AG04450 (cell line): ENCODE data around the gene MRPL41. TPM values are rescaled to one million over a fixed set of nuclear protein-coding genes. Genes with fewer than 3 reads are reported as not detected.

Source experiments
- CTCF ChIA-PET: fragments of 300-600, 350-600 bp; formaldehyde crosslinking; extraction: SDS; loops from one replicate; lab custom pipeline; 2022; ENCODE audit warnings: antibody characterized with exemption, inconsistent platforms; lab: Charles Lee
- POLR2A ChIA-PET: fragments of 350-600 bp; formaldehyde crosslinking; extraction: SDS; loops from one replicate; lab custom pipeline; 2021; ENCODE audit warnings: antibody characterized with exemption, inconsistent platforms; lab: Yijun Ruan, JAX
- DNase-seq: peaks from one replicate; pipeline ENCODE4 v3.0.0-alpha.2; 2011; ENCODE audit warnings: low read depth, low spot score
- H3K27ac ChIP-seq: one replicate; pipeline ENCODE4 v1.5.1; 2012; ENCODE audit warnings: low read depth, low read length, control low read depth
- H3K27me3 ChIP-seq: one replicate; pipeline ENCODE4 v1.6.0; 2012; ENCODE audit warnings: low read length; ENCODE audit not compliant: control insufficient read depth, insufficient read depth
- H3K4me3 ChIP-seq: 2 replicates; pipeline ENCODE4 v1.5.1; 2011; ENCODE audit warnings: mild to moderate bottlenecking, low read depth, low read length, control low read depth
- H3K9me3 ChIP-seq: 2 replicates; pipeline ENCODE4 v1.5.1; 2012; ENCODE audit warnings: low read length; ENCODE audit not compliant: control insufficient read depth, insufficient read depth
- polyA plus RNA-seq: library from polyadenylated mRNA; depleted of rRNA; stranded (reverse); fragments of >200 nt; gene quantifications from 2 replicates; pipeline ENCODE4 v1.2.3, GENCODE V29; 2011
- TF ChIP-seq, protein P1 (sequence below): IDR thresholded peaks from 2 replicates; pipeline ENCODE4 v1.5.1; 2011; ENCODE audit warnings: low read depth, low read length, control low read depth, inconsistent platforms

MRPL41 gene
- polyA plus RNA-seq, 1 experiment, result 12.3 TPM

GRCh38 chr9:137543237-137543963 lies 8.3 kb upstream of the MRPL41 start:
- TF ChIP-seq, protein P1, sequence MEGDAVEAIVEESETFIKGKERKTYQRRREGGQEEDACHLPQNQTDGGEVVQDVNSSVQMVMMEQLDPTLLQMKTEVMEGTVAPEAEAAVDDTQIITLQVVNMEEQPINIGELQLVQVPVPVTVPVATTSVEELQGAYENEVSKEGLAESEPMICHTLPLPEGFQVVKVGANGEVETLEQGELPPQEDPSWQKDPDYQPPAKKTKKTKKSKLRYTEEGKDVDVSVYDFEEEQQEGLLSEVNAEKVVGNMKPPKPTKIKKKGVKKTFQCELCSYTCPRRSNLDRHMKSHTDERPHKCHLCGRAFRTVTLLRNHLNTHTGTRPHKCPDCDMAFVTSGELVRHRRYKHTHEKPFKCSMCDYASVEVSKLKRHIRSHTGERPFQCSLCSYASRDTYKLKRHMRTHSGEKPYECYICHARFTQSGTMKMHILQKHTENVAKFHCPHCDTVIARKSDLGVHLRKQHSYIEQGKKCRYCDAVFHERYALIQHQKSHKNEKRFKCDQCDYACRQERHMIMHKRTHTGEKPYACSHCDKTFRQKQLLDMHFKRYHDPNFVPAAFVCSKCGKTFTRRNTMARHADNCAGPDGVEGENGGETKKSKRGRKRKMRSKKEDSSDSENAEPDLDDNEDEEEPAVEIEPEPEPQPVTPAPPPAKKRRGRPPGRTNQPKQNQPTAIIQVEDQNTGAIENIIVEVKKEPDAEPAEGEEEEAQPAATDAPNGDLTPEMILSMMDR, result no peak
- DNase-seq, result no peak
- Histone ChIP-seq H3K4me3 (no peak overlapping the region), H3K9me3 (peaks cover 6% of the 10 kb centered on the region; the same call in 1 of the 2 replicates), H3K27ac (no peak overlapping the region), H3K27me3 (peaks cover 4% of the 10 kb centered on the region)
- POLR2A ChIA-PET, result no interaction called here
- CTCF ChIA-PET, result interaction anchor here (1.4 kb wide), 1 partner anchor 9 kb away, joined by 3 read pairs; the partner anchor contains the start of gene MRPL41

DNA sequence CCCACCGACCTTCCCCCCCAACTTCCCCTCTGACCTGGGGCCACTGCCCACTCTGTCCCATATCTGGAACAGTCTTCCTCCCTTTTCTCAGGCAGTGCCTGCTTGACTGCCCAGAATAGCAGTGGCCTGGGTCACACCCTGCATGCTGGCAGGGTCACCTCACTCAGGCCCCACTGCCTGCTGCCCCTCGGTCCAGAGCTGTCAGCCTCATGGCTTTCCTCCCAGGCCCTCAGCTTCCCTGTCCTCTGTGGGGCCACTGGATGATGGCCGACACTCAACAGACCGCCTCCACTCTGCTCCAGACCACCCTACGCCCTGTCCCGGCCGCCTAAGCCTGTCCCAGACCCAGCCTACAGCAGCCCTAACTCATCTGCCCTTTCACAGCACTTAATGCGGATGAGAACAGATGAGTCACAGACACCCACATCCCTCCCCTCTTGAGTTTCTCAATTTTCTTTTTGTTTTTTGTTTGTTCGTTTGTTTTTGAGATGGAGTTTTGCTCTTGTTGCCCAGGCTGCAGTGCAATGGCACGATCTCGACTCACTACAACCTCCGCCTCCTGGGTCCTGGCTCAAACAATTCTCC lies 7.4 kb upstream of the MRPL41 start:
- ChIA-PET POLR2A (no interaction called here), CTCF (interaction anchor here (1.7 kb wide), 1 partner anchor 9 kb away, joined by 12 read pairs; no protein-coding TSS in a partner anchor)
- no peak for DNase-seq
- TF ChIP-seq, protein P1, result no peak
- Histone ChIP-seq H3K9me3 (peaks cover 6% of the 10 kb centered on the region; the same call in 1 of the 2 replicates), H3K4me3 (no peak overlapping the region), H3K27me3 (peaks cover 4% of the 10 kb centered on the region), H3K27ac (no peak overlapping the region)

- ChIA-PET POLR2A (no interaction called here), CTCF (interaction anchor here (0.6 to 1.7 kb wide), 3 partner anchors 10 to 74 kb away, joined by 3 to 12 read pairs (median 3); no protein-coding TSS in a partner anchor)
- Histone ChIP-seq H3K27ac (no peak overlapping the region), H3K27me3 (peaks cover 4% of the 10 kb centered on the region), H3K4me3 (no peak overlapping the region), H3K9me3 (peaks cover 6% of the 10 kb centered on the region; the same call in 1 of the 2 replicates)
- TF ChIP-seq, protein P1, result no peak
- DNase-seq, result no peak
These were observed 6.6 kb upstream of the MRPL41 start for GRCh38 chr9:137545123-137545522.

- DNase-seq, result no peak
- CTCF ChIA-PET, result interaction anchor here (1.1 kb wide), 1 partner anchor 13 kb away, joined by 3 read pairs; no protein-coding TSS in a partner anchor
- POLR2A ChIA-PET, result no interaction called here
These were observed 3.8 kb upstream of the MRPL41 start for GRCh38 chr9:137547687-137548543.

More at GRCh38 chr9:137547687-137548543, 3.8 kb upstream of the MRPL41 start:
- Histone ChIP-seq H3K9me3 (peaks cover 6% of the 10 kb centered on the region; the same call in 1 of the 2 replicates), H3K27ac (no peak overlapping the region), H3K27me3 (peaks cover 3% of the 10 kb centered on the region), H3K4me3 (no peak overlapping the region)
- TF ChIP-seq, protein P1, result no peak
